Choroid plexus epithelial cell (primary cell): ENCODE data around the gene STK10.

Experiments used
- DNase-seq: peaks from one replicate; pipeline ENCODE4 v3.0.0-alpha.2; 2010; ENCODE audit warnings: low read depth
- H3K4me3 ChIP-seq: 2 replicates; pipeline ENCODE4 v1.5.1; 2011; ENCODE audit warnings: low read depth, mild to moderate bottlenecking, control low read depth, low read length, moderate library complexity
- TF ChIP-seq, protein P1 (sequence below): conservative IDR thresholded peaks from 2 replicates; pipeline ENCODE4 v1.5.1; 2011; ENCODE audit warnings: low read depth, mild to moderate bottlenecking, control low read depth, inconsistent platforms, low read length, moderate library complexity

Gene STK10

DNA sequence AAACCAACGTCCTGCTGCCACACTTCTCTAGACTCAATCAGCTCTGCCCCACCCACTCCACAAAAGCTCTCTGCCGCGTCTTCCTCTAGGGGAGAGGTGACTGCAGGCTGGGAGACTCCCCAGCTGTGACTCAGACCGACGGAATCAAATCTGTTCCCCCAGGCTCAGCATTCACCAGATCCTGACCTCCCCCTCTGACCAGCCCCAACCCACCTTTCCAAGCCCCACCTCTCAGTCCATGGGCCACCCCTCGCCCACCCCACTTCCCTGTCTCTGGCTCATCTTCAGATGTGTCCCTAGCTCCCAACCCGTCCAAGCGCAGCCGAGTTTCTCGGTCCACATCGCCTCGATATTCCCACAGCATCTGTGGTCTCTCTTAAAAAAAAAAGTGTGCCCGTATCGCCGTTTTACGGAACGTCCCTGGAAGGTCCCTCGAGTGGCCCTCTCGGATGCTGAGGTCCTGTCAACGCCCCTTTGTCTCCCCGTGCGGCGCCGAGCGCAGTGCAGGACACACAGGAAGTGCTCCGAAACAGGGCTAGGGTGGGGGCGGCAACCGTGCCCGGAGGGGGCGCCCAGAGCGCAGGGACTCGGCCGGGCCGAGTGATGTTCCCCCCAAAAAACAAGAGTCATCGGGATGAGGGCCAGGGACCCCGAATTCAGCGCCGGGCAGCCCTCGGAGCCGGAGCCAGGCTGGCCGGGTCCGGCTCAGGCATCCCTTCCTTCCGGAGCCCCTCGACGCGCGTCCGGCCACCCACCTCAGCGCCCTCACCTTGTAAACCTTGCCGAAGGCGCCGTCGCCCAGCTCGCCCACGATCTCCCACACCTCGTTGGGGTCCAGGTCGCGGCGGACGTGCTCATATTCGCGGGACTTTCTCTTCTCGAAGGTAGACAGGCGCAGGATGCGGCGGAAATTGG lies 649 bp downstream of the STK10 start:
- TF ChIP-seq, protein P1, sequence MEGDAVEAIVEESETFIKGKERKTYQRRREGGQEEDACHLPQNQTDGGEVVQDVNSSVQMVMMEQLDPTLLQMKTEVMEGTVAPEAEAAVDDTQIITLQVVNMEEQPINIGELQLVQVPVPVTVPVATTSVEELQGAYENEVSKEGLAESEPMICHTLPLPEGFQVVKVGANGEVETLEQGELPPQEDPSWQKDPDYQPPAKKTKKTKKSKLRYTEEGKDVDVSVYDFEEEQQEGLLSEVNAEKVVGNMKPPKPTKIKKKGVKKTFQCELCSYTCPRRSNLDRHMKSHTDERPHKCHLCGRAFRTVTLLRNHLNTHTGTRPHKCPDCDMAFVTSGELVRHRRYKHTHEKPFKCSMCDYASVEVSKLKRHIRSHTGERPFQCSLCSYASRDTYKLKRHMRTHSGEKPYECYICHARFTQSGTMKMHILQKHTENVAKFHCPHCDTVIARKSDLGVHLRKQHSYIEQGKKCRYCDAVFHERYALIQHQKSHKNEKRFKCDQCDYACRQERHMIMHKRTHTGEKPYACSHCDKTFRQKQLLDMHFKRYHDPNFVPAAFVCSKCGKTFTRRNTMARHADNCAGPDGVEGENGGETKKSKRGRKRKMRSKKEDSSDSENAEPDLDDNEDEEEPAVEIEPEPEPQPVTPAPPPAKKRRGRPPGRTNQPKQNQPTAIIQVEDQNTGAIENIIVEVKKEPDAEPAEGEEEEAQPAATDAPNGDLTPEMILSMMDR: peak; percentile 8
- peak overlapping the region; percentile 95 for H3K4me3 ChIP-seq
- DNase-seq: peak; percentile 75

DNA sequence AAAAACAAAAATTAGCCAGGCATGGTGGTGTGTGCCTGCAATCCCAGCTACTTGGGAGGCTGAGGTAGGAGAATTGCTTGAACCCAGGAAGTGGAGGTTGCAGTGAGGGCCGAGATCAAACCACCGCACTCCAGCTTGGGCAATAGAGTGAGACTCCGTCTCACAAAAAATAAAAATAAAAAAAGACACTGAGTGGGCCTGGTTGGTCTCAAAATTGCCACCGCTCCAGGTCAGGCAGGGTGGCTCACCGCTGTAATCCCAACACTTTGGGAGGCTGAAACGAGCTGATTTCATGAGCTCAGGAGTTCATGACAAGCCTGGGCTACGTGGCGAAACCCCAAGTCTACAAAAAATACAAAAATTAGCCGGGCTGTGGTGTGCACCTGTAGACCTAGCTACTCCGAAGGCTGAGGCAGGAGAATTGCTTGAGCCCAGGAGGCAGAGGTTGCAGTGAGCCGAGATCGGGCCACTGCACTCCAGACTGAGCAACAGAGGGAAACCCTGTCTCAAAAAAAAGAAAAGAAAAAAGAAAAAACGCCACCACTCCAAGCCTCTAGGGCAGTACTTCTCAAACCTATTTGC lies 1.8 kb downstream of the STK10 start:
- peak overlapping the region; percentile 95 for H3K4me3 ChIP-seq
- no peak for DNase-seq

DNA sequence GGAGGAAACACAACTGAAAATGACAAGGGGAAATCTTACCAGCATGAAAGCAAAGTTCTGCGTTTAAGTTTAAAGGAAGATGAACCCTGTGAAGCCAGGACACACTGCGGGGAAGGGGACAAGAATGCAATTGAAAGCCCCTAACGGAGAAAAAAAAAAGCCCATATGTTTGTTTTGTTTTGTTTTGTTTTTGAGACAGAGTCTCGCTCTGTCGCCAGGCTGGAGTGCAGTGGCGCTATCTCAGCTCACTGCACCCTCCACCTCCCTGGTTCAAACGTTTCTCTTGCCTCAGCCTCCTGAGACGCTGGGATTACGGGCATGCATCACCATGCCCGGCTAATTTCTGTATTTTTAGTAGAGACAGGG lies 2.9 kb downstream of the STK10 start:
- TF ChIP-seq, protein P1: no peak
- no peak for DNase-seq
- H3K4me3 ChIP-seq: no peak overlapping the region

More for the DNA sequence above, 1.8 kb downstream of the STK10 start:
- TF ChIP-seq, protein P1: no peak

DNA sequence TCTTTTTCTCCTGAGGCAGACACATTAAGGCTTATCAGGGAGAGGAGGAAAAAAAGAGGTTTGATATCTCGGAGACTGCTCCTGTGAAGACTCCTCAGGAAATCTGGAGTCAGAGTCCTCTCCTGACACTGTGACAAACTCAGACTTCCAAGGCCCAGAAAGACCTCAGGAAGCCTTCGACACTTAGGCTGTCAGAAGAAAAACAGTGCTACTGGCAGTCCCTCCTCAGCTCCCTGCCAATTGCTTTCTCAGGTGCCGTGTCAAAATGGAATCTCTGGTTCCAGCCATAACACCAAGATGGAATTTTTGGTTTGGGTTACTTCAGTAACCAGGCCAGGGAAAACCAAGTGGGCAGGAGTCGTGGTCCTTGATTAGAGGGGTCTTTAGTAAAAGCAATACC lies 4.1 kb downstream of the STK10 start:
- H3K4me3 ChIP-seq: no peak overlapping the region
- no peak for DNase-seq

DNA sequence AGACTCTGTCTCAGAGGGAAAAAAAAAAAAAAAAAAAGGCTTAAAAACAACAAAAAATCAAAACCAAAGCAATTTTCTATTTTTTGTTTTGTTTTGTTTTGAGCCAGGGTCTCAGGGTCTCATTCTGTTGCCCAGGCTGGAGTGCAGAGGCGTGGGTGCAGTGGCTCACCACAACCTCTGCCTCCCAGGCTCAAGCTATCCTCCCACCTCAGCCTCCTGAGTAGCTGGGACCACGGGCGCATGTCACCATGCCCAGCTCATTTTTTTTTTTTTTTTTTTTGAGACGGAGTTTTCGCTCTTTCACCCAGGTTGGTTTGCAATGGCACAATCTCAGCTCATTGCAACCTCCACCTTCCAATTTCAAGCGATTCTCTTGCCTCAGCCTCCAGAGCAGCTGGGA lies 5.7 kb downstream of the STK10 start:
- TF ChIP-seq, protein P1: no peak
- no peak overlapping the region for H3K4me3 ChIP-seq
- no peak for DNase-seq

More for the DNA sequence above, 4.1 kb downstream of the STK10 start:
- TF ChIP-seq, protein P1: no peak

DNA sequence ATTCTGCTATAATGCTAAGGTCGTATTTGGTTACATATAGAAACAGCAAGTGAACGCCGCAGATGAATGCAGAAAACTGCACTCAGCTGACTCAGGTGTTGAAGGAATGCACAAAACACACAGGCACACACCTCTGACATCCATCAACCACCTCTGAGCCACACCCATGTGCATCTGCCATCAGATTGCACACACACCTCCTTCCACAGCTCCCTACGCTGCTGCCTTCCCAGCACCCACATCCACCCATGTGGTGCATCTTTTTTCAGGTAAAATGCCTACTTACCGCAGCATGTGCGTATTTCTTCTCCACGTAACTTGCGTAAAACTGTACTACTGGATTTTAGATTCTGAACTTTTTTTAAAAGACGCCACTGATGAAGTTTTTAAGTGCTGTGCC lies 7.1 kb downstream of the STK10 start:
- TF ChIP-seq, protein P1: no peak
- no peak overlapping the region for H3K4me3 ChIP-seq
- no peak for DNase-seq
